HEK293 (cell line): ENCODE data around the gene SNCAIP.
A peak's percentile ranks its signal among the peaks of the same experiment; 100 is the strongest.

Experiments
- BCL11B ChIP-seq: fragments of 450-650 bp; formaldehyde crosslinking; IDR thresholded peaks from 2 replicates; pipeline ENCODE4 v1.5.1; 2016; ENCODE audit warnings: low read depth, missing biosample characterization, missing genetic modification characterization
- EGR2 ChIP-seq: fragments of 450-650 bp; formaldehyde crosslinking; IDR thresholded peaks from 2 replicates; pipeline ENCODE4 v1.5.1; 2016; ENCODE audit warnings: low read depth, missing biosample characterization, missing genetic modification characterization
- GLI4 ChIP-seq: fragments of 450-650 bp; formaldehyde crosslinking; IDR thresholded peaks from 2 replicates; pipeline ENCODE4 v1.5.1; 2016; ENCODE audit warnings: missing biosample characterization, missing genetic modification characterization
- KLF1 ChIP-seq: fragments of 450-650 bp; formaldehyde crosslinking; IDR thresholded peaks from 2 replicates; pipeline ENCODE4 v1.5.1; 2016; ENCODE audit warnings: missing biosample characterization, missing genetic modification characterization
- KLF16 ChIP-seq: fragments of 450-650 bp; formaldehyde crosslinking; IDR thresholded peaks from 2 replicates; pipeline ENCODE4 v1.5.1; 2017; ENCODE audit warnings: missing biosample characterization, missing genetic modification characterization
- SP2 ChIP-seq: fragments of 450-650 bp; formaldehyde crosslinking; IDR thresholded peaks from 2 replicates; pipeline ENCODE4 v1.5.1; 2016; ENCODE audit warnings: missing biosample characterization, missing genetic modification characterization
- ZBTB20 ChIP-seq: fragments of 450-650 bp; formaldehyde crosslinking; IDR thresholded peaks from 2 replicates; pipeline ENCODE4 v1.5.1; 2016; ENCODE audit warnings: missing biosample characterization, missing genetic modification characterization
- ZBTB48 ChIP-seq: fragments of 450-650 bp; formaldehyde crosslinking; IDR thresholded peaks from 2 replicates; pipeline ENCODE4 v1.5.1; 2016; ENCODE audit warnings: missing biosample characterization, missing genetic modification characterization
- ZBTB7A ChIP-seq: fragments of 450-650 bp; formaldehyde crosslinking; IDR thresholded peaks from 2 replicates; pipeline ENCODE4 v1.5.1; 2016; ENCODE audit warnings: low read depth, missing biosample characterization, missing genetic modification characterization
- ZFP37 ChIP-seq: fragments of 450-650 bp; formaldehyde crosslinking; IDR thresholded peaks from 2 replicates; pipeline ENCODE4 v1.5.1; 2016; ENCODE audit warnings: missing biosample characterization, missing genetic modification characterization
- ZNF19 ChIP-seq: fragments of 450-650 bp; formaldehyde crosslinking; IDR thresholded peaks from 2 replicates; pipeline ENCODE4; 2016; ENCODE audit warnings: missing biosample characterization, missing genetic modification characterization, low read depth
- ZNF211 ChIP-seq: fragments of 450-650 bp; formaldehyde crosslinking; IDR thresholded peaks from 2 replicates; pipeline ENCODE4 v1.5.1; 2016; ENCODE audit warnings: low read depth, missing biosample characterization, missing genetic modification characterization
- ZNF324 ChIP-seq: fragments of 450-650 bp; formaldehyde crosslinking; IDR thresholded peaks from 2 replicates; pipeline ENCODE4 v1.5.1; 2016; ENCODE audit warnings: missing biosample characterization, missing genetic modification characterization
- ZNF530 ChIP-seq: fragments of 450-650 bp; formaldehyde crosslinking; IDR thresholded peaks from 2 replicates; pipeline ENCODE4 v1.5.1; 2016; ENCODE audit warnings: low read depth, missing biosample characterization, missing genetic modification characterization
- ZNF549 ChIP-seq: fragments of 450-650 bp; IDR thresholded peaks from 2 replicates; pipeline ENCODE4 v1.5.1; 2018; ENCODE audit warnings: missing biosample characterization, missing genetic modification characterization, mild to moderate bottlenecking, inconsistent platforms, moderate library complexity
- ZNF558 ChIP-seq: fragments of 450-650 bp; formaldehyde crosslinking; IDR thresholded peaks from 2 replicates; pipeline ENCODE4 v1.5.1; 2016; ENCODE audit warnings: missing biosample characterization, missing genetic modification characterization
- ZNF571 ChIP-seq: fragments of 450-650 bp; formaldehyde crosslinking; IDR thresholded peaks from 2 replicates; pipeline ENCODE4 v1.5.0; 2017; ENCODE audit warnings: missing biosample characterization, missing genetic modification characterization
- ZNF626 ChIP-seq: fragments of 450-650 bp; sonication (Bioruptor Pico); formaldehyde crosslinking; IDR thresholded peaks from 2 replicates; pipeline ENCODE4 v1.5.1; 2018; ENCODE audit warnings: missing biosample characterization, missing genetic modification characterization, inconsistent platforms
- ZNF660 ChIP-seq: fragments of 450-650 bp; IDR thresholded peaks from 2 replicates; pipeline ENCODE4 v1.5.1; 2018; ENCODE audit warnings: missing biosample characterization, mild to moderate bottlenecking, missing genetic modification characterization
- ZNF677 ChIP-seq: fragments of 450-650 bp; IDR thresholded peaks from 2 replicates; pipeline ENCODE4 v1.5.0; 2018; ENCODE audit warnings: missing biosample characterization, mild to moderate bottlenecking, missing genetic modification characterization, moderate library complexity
- ZNF747 ChIP-seq: fragments of 450-650 bp; formaldehyde crosslinking; IDR thresholded peaks from 2 replicates; pipeline ENCODE4 v1.5.1; 2016; ENCODE audit warnings: missing biosample characterization, missing genetic modification characterization
- ZNF776 ChIP-seq: fragments of 450-650 bp; formaldehyde crosslinking; IDR thresholded peaks from 2 replicates; pipeline ENCODE4 v1.5.0; 2017; ENCODE audit warnings: missing biosample characterization, missing genetic modification characterization, borderline replicate concordance
- ZSCAN23 ChIP-seq: fragments of 450-650 bp; formaldehyde crosslinking; IDR thresholded peaks from 2 replicates; pipeline ENCODE4 v1.5.1; 2016; ENCODE audit warnings: missing biosample characterization, missing genetic modification characterization
- TF ChIP-seq, protein P1 (sequence below): fragments of 450-650 bp; formaldehyde crosslinking; IDR thresholded peaks from 2 replicates; pipeline ENCODE4 v1.5.1; 2016; ENCODE audit warnings: missing biosample characterization, missing genetic modification characterization
- TF ChIP-seq, protein P2 (sequence below): fragments of 450-650 bp; formaldehyde crosslinking; IDR thresholded peaks from 2 replicates; pipeline ENCODE4 v1.5.1; 2017; ENCODE audit warnings: missing biosample characterization, missing genetic modification characterization
- TF ChIP-seq, protein P3 (sequence below): IDR thresholded peaks from 2 replicates; pipeline ENCODE4 v1.6.1; 2011; ENCODE audit warnings: mild to moderate bottlenecking, low read depth, low read length, borderline replicate concordance
- TF ChIP-seq, protein P4 (sequence below): fragments of 450-650 bp; formaldehyde crosslinking; IDR thresholded peaks from 2 replicates; pipeline ENCODE4 v1.5.1; 2016; ENCODE audit warnings: missing biosample characterization, missing genetic modification characterization, low read depth
- TF ChIP-seq, protein P5 (sequence below): fragments of 450-650 bp; formaldehyde crosslinking; IDR thresholded peaks from 2 replicates; pipeline ENCODE4 v1.5.1; 2017; ENCODE audit warnings: missing biosample characterization, mild to moderate bottlenecking, missing genetic modification characterization, moderate library complexity
- TF ChIP-seq, protein P6 (sequence below): fragments of 450-650 bp; formaldehyde crosslinking; IDR thresholded peaks from 2 replicates; pipeline ENCODE4 v1.5.1; 2016; ENCODE audit warnings: missing biosample characterization, missing genetic modification characterization

SNCAIP gene

DNA sequence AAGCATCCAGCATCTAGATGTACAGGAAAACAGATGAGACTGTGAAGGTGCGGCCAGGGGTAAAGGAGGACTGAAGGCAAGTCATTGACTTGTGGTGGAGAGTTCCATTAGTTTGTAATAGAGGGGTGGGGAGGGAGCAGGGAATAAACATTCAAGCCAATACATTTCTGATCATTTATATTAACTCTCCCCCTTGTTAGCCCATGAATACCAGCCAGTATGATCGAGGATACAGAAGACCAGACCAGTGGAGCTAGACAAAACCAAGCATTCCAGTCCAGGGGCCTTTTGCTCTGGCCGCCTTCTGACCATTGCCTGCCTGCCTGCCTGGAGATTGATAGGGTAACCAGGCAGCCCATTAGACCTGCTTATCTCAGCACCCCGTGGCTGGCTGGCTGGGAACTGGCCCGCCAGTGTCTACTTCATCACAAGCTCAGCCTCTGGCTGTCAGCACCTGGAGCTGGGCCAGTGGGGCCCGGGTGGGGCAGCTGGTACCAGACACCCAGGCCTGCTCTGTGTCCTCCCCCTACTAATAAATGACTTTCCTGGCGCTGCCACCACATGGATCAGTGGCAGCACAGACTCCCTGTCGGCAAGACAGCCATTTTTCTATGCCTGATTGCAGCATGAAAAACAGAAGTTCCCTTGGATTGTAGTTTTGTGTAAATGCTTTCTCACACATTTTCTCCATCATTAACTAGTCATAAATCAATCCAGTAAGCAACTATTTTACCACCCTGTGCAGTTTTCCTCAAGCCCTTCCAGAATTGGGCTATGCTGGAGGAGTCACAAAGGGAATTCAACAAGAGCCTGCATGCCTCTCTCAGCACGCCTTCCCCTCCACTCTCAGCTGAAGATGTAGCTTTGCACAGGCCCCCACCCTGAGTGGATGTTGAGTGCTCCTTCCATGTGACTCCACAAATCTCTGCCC, 181.3 kb downstream of the SNCAIP start (continued):
- TF ChIP-seq, protein P1, sequence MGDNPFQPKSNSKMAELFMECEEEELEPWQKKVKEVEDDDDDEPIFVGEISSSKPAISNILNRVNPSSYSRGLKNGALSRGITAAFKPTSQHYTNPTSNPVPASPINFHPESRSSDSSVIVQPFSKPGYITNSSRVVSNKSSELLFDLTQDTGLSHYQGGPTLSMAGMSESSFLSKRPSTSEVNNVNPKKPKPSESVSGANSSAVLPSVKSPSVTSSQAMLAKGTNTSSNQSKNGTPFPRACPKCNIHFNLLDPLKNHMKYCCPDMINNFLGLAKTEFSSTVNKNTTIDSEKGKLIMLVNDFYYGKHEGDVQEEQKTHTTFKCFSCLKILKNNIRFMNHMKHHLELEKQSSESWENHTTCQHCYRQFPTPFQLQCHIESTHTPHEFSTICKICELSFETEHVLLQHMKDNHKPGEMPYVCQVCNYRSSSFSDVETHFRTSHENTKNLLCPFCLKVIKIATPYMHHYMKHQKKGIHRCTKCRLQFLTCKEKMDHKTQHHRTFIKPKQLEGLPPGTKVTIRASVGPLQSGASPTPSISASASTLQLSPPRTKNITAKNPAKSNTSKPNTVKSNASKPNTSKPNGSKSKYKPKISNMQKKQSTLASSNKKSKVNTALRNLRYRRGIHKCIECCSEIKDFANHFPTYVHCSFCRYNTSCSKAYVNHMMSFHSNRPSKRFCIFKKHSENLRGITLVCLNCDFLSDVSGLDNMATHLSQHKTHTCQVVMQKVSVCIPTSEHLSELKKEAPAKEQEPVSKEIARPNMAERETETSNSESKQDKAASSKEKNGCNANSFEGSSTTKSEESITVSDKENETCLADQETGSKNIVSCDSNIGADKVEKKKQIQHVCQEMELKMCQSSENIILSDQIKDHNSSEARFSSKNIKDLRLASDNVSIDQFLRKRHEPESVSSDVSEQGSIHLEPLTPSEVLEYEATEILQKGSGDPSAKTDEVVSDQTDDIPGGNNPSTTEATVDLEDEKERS (tag by site-specific recombination) = no peak
- TF ChIP-seq, protein P2, sequence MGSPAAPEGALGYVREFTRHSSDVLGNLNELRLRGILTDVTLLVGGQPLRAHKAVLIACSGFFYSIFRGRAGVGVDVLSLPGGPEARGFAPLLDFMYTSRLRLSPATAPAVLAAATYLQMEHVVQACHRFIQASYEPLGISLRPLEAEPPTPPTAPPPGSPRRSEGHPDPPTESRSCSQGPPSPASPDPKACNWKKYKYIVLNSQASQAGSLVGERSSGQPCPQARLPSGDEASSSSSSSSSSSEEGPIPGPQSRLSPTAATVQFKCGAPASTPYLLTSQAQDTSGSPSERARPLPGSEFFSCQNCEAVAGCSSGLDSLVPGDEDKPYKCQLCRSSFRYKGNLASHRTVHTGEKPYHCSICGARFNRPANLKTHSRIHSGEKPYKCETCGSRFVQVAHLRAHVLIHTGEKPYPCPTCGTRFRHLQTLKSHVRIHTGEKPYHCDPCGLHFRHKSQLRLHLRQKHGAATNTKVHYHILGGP = no peak
- TF ChIP-seq, protein P3, sequence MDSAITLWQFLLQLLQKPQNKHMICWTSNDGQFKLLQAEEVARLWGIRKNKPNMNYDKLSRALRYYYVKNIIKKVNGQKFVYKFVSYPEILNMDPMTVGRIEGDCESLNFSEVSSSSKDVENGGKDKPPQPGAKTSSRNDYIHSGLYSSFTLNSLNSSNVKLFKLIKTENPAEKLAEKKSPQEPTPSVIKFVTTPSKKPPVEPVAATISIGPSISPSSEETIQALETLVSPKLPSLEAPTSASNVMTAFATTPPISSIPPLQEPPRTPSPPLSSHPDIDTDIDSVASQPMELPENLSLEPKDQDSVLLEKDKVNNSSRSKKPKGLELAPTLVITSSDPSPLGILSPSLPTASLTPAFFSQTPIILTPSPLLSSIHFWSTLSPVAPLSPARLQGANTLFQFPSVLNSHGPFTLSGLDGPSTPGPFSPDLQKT = no peak
- TF ChIP-seq, protein P4, sequence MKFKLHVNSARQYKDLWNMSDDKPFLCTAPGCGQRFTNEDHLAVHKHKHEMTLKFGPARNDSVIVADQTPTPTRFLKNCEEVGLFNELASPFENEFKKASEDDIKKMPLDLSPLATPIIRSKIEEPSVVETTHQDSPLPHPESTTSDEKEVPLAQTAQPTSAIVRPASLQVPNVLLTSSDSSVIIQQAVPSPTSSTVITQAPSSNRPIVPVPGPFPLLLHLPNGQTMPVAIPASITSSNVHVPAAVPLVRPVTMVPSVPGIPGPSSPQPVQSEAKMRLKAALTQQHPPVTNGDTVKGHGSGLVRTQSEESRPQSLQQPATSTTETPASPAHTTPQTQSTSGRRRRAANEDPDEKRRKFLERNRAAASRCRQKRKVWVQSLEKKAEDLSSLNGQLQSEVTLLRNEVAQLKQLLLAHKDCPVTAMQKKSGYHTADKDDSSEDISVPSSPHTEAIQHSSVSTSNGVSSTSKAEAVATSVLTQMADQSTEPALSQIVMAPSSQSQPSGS (tag by site-specific recombination) = no peak
- TF ChIP-seq BCL11B (no peak), GLI4 (tag by site-specific recombination) (no peak), EGR2 (no peak), ZSCAN23 (tag by site-specific recombination) (no peak), ZBTB20 (tag by site-specific recombination) (peak; percentile 58; the same call in 1 of the 2 replicates), ZNF530 (tag by site-specific recombination) (no peak), ZNF558 (tag by site-specific recombination) (no peak), ZNF776 (tag by site-specific recombination) (no peak), ZNF747 (tag by site-specific recombination) (no peak), KLF1 (tag by site-specific recombination) (peak; percentile 20; the same call in 1 of the 2 replicates), ZBTB48 (tag by site-specific recombination) (no peak), ZNF19 (tag by site-specific recombination) (no peak), ZNF660 (tag by site-specific recombination) (0 out of 2 replicates have a peak, but pooled peaks have one; percentile 16), ZNF324 (tag by site-specific recombination) (no peak; the same call in 1 of the 2 replicates), ZNF549 (no peak), ZFP37 (tag by site-specific recombination) (no peak), ZNF211 (tag by site-specific recombination) (no peak), ZNF626 (tag by site-specific recombination) (no peak), KLF16 (tag by site-specific recombination) (peak; percentile 70; the same call in 1 of the 2 replicates), ZNF677 (tag by site-specific recombination) (no peak), ZNF571 (no peak), SP2 (tag by site-specific recombination) (peak; percentile 12; the same call in 1 of the 2 replicates), ZBTB7A (tag by site-specific recombination) (no peak)
- TF ChIP-seq, protein P5, sequence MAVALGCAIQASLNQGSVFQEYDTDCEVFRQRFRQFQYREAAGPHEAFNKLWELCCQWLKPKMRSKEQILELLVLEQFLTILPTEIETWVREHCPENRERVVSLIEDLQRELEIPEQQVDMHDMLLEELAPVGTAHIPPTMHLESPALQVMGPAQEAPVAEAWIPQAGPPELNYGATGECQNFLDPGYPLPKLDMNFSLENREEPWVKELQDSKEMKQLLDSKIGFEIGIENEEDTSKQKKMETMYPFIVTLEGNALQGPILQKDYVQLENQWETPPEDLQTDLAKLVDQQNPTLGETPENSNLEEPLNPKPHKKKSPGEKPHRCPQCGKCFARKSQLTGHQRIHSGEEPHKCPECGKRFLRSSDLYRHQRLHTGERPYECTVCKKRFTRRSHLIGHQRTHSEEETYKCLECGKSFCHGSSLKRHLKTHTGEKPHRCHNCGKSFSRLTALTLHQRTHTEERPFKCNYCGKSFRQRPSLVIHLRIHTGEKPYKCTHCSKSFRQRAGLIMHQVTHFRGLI (tag by site-specific recombination) = no peak
- TF ChIP-seq, protein P6, sequence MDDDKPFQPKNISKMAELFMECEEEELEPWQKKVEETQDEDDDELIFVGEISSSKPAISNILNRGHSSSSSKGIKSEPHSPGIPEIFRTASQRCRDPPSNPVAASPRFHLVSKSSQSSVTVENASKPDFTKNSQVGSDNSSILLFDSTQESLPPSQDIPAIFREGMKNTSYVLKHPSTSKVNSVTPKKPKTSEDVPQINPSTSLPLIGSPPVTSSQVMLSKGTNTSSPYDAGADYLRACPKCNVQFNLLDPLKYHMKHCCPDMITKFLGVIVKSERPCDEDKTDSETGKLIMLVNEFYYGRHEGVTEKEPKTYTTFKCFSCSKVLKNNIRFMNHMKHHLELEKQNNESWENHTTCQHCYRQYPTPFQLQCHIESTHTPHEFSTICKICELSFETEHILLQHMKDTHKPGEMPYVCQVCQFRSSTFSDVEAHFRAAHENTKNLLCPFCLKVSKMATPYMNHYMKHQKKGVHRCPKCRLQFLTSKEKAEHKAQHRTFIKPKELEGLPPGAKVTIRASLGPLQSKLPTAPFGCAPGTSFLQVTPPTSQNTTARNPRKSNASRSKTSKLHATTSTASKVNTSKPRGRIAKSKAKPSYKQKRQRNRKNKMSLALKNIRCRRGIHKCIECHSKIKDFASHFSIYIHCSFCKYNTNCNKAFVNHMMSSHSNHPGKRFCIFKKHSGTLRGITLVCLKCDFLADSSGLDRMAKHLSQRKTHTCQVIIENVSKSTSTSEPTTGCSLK = no peak
